NCI-H774 (cell line): ENCODE results near the gene USP31.

Source experiments
- DNase-seq: peaks from one replicate; lab custom pipeline; 2025; lab: John Stamatoyannopoulos, UW

USP31 gene

GRCh38 chr16:23015580-23015979 lies 133.7 kb downstream of the USP31 start:
- DNase-seq: no peak

GRCh38 chr16:23014592-23014991 lies 134.7 kb downstream of the USP31 start:
- no peak for DNase-seq
